Endodermal cell (in vitro differentiated cells): ENCODE measurements around the gene NANS. TPM values are rescaled to one million over a fixed set of nuclear protein-coding genes. Genes with fewer than 3 reads are reported as not detected.
A peak's percentile ranks its signal among the peaks of the same experiment; 100 is the strongest.

ENCODE experiments used
- DNase-seq: peaks from one replicate; pipeline ENCODE4 v3.0.0-alpha.2; 2017
- H3K27ac ChIP-seq: 2 replicates; pipeline ENCODE4 v1.5.1; 2013; ENCODE audit warnings: mild to moderate bottlenecking, low read depth, low read length, moderate library complexity
- H3K27me3 ChIP-seq: 2 replicates; pipeline ENCODE4 v1.6.1; 2013; ENCODE audit warnings: mild to moderate bottlenecking, low read length, moderate library complexity; ENCODE audit not compliant: insufficient read depth, control insufficient read depth, poor library complexity, severe bottlenecking
- H3K36me3 ChIP-seq: 2 replicates; pipeline ENCODE4 v1.7.0; 2013; ENCODE audit warnings: mild to moderate bottlenecking, low read length, moderate library complexity; ENCODE audit not compliant: control insufficient read depth, insufficient read depth
- H3K4me1 ChIP-seq: one replicate; pipeline ENCODE4 v1.7.0; 2013; ENCODE audit warnings: low read length; ENCODE audit not compliant: control insufficient read depth, insufficient read depth
- H3K4me3 ChIP-seq: 2 replicates; pipeline ENCODE4 v1.5.1; 2013; ENCODE audit warnings: mild to moderate bottlenecking, low read length, moderate library complexity
- H3K9ac ChIP-seq: 2 replicates; pipeline ENCODE4 v1.6.1; 2013; ENCODE audit warnings: mild to moderate bottlenecking, low read length, moderate library complexity; ENCODE audit not compliant: poor library complexity, severe bottlenecking; ENCODE audit errors: extremely low read depth
- H3K9me3 ChIP-seq: 2 replicates; pipeline ENCODE4 v1.6.1; 2013; ENCODE audit warnings: mild to moderate bottlenecking, low read length, moderate library complexity; ENCODE audit not compliant: control insufficient read depth
- H3K27ac Mint-ChIP-seq: 2 replicates; pipeline ENCODE4 v1.8.0; 2020; ENCODE audit warnings: mixed read lengths
- H3K27me3 Mint-ChIP-seq: 2 replicates; pipeline ENCODE4 v1.8.0; 2021; ENCODE audit warnings: mild to moderate bottlenecking, mixed read lengths; ENCODE audit not compliant: insufficient read depth
- H3K36me3 Mint-ChIP-seq: 2 replicates; pipeline ENCODE4 v1.8.0; 2020; ENCODE audit warnings: low read depth, mixed read lengths
- H3K4me1 Mint-ChIP-seq: 2 replicates; pipeline ENCODE4 v1.8.0; 2020; ENCODE audit warnings: mixed read lengths
- H3K4me3 Mint-ChIP-seq: 2 replicates; pipeline ENCODE4 v1.8.0; 2020; ENCODE audit warnings: mild to moderate bottlenecking, moderate library complexity, mixed read lengths
- H3K9me3 Mint-ChIP-seq: 2 replicates; pipeline ENCODE4 v1.8.0; 2020; ENCODE audit warnings: mild to moderate bottlenecking, mixed read lengths
- CTCF ChIP-seq: fragments of 200-600 bp; sonication (generic); conservative IDR thresholded peaks from 2 replicates; pipeline ENCODE4 v1.5.0; 2021; ENCODE audit warnings: antibody characterized with exemption, mild to moderate bottlenecking
- WGBS, 2 experiments: methylation state at CpG; one replicate each; pipeline versions ENCODE4 v1.1.5 to v1.1.7; 2013; ENCODE audit warnings: missing lambda C conversion rate in 2 of 2, mixed read lengths in 1 of 2; ENCODE audit not compliant: insufficient coverage in 1 of 2, insufficient read length in 1 of 2; 5-methylcytosine and 5-hydroxymethylcytosine counted together
- total RNA-seq, 2 donors: library from RNA; stranded (reverse); fragmentation: NEBNext Ultra II Directional in 1 of 2; extraction: Animal tissue kit (Norgen Biotek cat#: 25700) in 1 of 2; gene quantifications; 2 replicates in 1 of 2; 3 replicates in 1 of 2; pipeline ENCODE4 v1.2.1, GENCODE V29; 2021

Gene NANS
- total RNA-seq, 2 donors from 2014 or later, result 46.2 to 50.4 TPM

GRCh38 chr9:98057138-98057799 is 737 bp downstream of the NANS start:
- peaks cover 6% of the 10 kb centered on the region for H3K4me1 Mint-ChIP-seq
- no peaks in the 10 kb centered on the region for H3K4me1 ChIP-seq
- H3K9me3 Mint-ChIP-seq, result no peaks in the 10 kb centered on the region
- H3K27me3 Mint-ChIP-seq, result peaks cover 3% of the 10 kb centered on the region
- peaks cover 12% of the 10 kb centered on the region for H3K36me3 Mint-ChIP-seq
- H3K9ac ChIP-seq, result peak overlapping the region; percentile 75
- H3K4me3 ChIP-seq, result peak overlapping the region; percentile 89
- H3K9me3 ChIP-seq, result no peaks in the 10 kb centered on the region
- peak overlapping the region; percentile 93 for H3K27ac Mint-ChIP-seq
- H3K36me3 ChIP-seq, result peaks cover 16% of the 10 kb centered on the region
- H3K27ac ChIP-seq, result no peak overlapping the region
- H3K4me3 Mint-ChIP-seq, result peak overlapping the region; percentile 86
- peaks cover 6% of the 10 kb centered on the region for H3K27me3 ChIP-seq
- WGBS, 2 experiments, result 17 to 22% methylated on average over 8 to 14 of the region's 14 CpGs
- TF ChIP-seq CTCF, result no peak
- no peak for DNase-seq

- WGBS, 2 experiments, result 93 to 100% methylated on average over 1 to 3 of the region's 3 CpGs
- no peak overlapping the region for H3K27ac Mint-ChIP-seq
- Histone ChIP-seq H3K27me3 (no peaks in the 10 kb centered on the region), H3K9ac (no peak overlapping the region), H3K36me3 (peaks cover 55% of the 10 kb centered on the region), H3K4me3 (no peak overlapping the region), H3K4me1 (no peaks in the 10 kb centered on the region), H3K9me3 (no peaks in the 10 kb centered on the region), H3K27ac (no peak overlapping the region)
- H3K4me3 Mint-ChIP-seq, result no peak overlapping the region
- H3K4me1 Mint-ChIP-seq, result peaks cover 5% of the 10 kb centered on the region
- no peaks in the 10 kb centered on the region for H3K27me3 Mint-ChIP-seq
- DNase-seq, result no peak
- no peak for TF ChIP-seq CTCF
- H3K9me3 Mint-ChIP-seq, result no peaks in the 10 kb centered on the region
- peaks cover 51% of the 10 kb centered on the region for H3K36me3 Mint-ChIP-seq
Observed at GRCh38 chr9:98062161-98062560, 5.6 kb downstream of the NANS start.

DNA sequence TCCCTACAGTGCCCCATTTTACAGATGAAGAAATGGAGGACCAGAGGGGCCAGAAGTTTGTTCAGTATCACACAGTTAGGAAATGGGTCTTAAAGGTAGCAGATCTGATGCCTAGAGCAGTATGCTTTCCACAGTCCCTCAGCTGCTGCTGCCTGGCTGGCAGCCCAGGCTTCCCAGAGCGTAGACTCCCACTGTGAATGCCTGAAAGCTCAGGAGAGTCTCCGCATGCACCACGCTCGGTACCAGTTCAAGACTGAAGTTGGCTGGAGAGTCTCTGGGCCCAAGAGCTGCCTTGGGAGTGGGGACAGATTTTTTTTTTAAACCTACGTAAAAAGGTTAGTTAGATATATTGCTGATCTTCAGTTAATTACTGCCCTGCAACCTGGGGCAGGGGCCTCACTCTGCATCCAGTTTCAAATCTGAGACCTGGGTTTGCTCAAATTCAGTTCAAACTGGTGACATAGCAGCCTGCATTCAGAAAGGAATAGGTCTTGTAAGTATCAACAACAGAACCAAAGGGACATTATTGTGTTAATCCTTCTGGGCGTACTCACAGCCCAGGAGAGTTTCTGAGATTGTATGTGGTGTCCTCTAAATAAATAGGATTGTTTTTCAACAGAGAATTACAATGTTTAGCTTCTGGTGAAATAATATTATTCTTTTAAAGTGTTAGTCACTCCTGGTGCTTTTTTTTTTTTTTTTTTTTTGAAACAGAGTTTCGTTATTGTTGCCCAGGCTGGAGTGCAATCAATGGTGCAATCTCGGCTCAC is 8.3 kb downstream of the NANS start:
- H3K9ac ChIP-seq, result no peak overlapping the region
- H3K27me3 Mint-ChIP-seq, result no peaks in the 10 kb centered on the region
- no peaks in the 10 kb centered on the region for H3K9me3 ChIP-seq
- 92% methylated on average over 6 to 8 of the region's 8 CpGs for WGBS, 2 experiments
- no peaks in the 10 kb centered on the region for H3K9me3 Mint-ChIP-seq
- peaks cover 56% of the 10 kb centered on the region for H3K36me3 ChIP-seq
- peaks cover 61% of the 10 kb centered on the region for H3K36me3 Mint-ChIP-seq
- no peak for DNase-seq
- TF ChIP-seq CTCF, result no peak
- H3K4me1 Mint-ChIP-seq, result no peaks in the 10 kb centered on the region
- no peak overlapping the region for H3K27ac ChIP-seq
- no peaks in the 10 kb centered on the region for H3K4me1 ChIP-seq
- no peaks in the 10 kb centered on the region for H3K27me3 ChIP-seq
- no peak overlapping the region for H3K4me3 Mint-ChIP-seq
- no peak overlapping the region for H3K4me3 ChIP-seq
- no peak overlapping the region for H3K27ac Mint-ChIP-seq
